ENCODE results near the gene FUT6. TPM values are rescaled to one million over a fixed set of nuclear protein-coding genes. Genes with fewer than 3 reads are reported as not detected.

FUT6 gene
- total and polyA plus RNA-seq, 4 donors = 0.67 to 2.6 (median 1.9) TPM; not detected in 1

GRCh38 chr19:5827891-5828660 is 11.4 kb downstream of the FUT6 start:
- Histone ChIP-seq H3K27ac (ENCODE audit: low read depth in 1 of 2, low read length in 1 of 2) (peak overlapping the region; percentile 85 to 89), H3K4me3 (peak overlapping the region; percentile 47), H3K36me3 (ENCODE audit: control insufficient read depth in 4 of 4, insufficient read depth in 4 of 4, low read length in 4 of 4) (no peaks in the 10 kb centered on the region), H3K4me1 (ENCODE audit: control insufficient read depth in 5 of 5, insufficient read depth in 5 of 5, low read length in 5 of 5) (peaks cover 0 to 16% (median 0%) of the 10 kb centered on the region in 5 donors), H3K9ac (ENCODE audit: insufficient read depth in 1 of 2, low read length in 2 of 2) (peak overlapping the region; percentile 37 to 93), H3K9me3 (ENCODE audit: control insufficient read depth in 4 of 4, insufficient read depth in 3 of 4, low read length in 3 of 4) (peaks cover 0 to 2% (median 0%) of the 10 kb centered on the region in 4 donors), H3K27me3 (ENCODE audit: control insufficient read depth in 3 of 3, insufficient read depth in 3 of 3, low read length in 2 of 3) (peaks cover 0 to 4% (median 0%) of the 10 kb centered on the region in 3 donors)
- peak; percentile 94 to 96 (median 96) for DNase-seq
- peak; percentile 83 for ATAC-seq (ENCODE audit: insufficient read depth, low FRiP score)
- no peak for TF ChIP-seq CTCF (IDR thresholded peaks at IDR 0.05; ENCODE audit: control extremely low read depth, extremely low read depth)
- WGBS, 2 donors = 1% methylated on average over 77 to 91 of the region's 91 CpGs

- Histone ChIP-seq H3K36me3 (ENCODE audit: control insufficient read depth in 4 of 4, insufficient read depth in 4 of 4, low read length in 4 of 4) (no peaks in the 10 kb centered on the region), H3K9ac (ENCODE audit: insufficient read depth in 1 of 2, low read length in 2 of 2) (no peak overlapping the region), H3K9me3 (ENCODE audit: control insufficient read depth in 4 of 4, insufficient read depth in 3 of 4, low read length in 3 of 4) (peaks cover 0 to 2% (median 0%) of the 10 kb centered on the region in 4 donors), H3K27me3 (ENCODE audit: control insufficient read depth in 3 of 3, insufficient read depth in 3 of 3, low read length in 2 of 3) (peaks cover 0 to 4% (median 0%) of the 10 kb centered on the region in 3 donors), H3K4me1 (ENCODE audit: control insufficient read depth in 5 of 5, insufficient read depth in 5 of 5, low read length in 5 of 5) (peaks cover 0 to 17% (median 0%) of the 10 kb centered on the region in 5 donors), H3K27ac (ENCODE audit: low read depth in 1 of 2, low read length in 1 of 2) (peak overlapping the region in 1 of 2 donors; percentile 89), H3K4me3 (peak overlapping the region; percentile 25)
- WGBS, 2 donors = 16 to 25% methylated on average over 26 to 37 of the region's 37 CpGs
- ATAC-seq (ENCODE audit: insufficient read depth, low FRiP score) (no peak), DNase-seq (no peak)
- no peak for TF ChIP-seq CTCF (IDR thresholded peaks at IDR 0.05; ENCODE audit: control extremely low read depth, extremely low read depth)
Measured at GRCh38 chr19:5827342-5827890, 12.1 kb downstream of the FUT6 start.

GRCh38 chr19:5826531-5827341 is 12.8 kb downstream of the FUT6 start:
- H3K9ac ChIP-seq (ENCODE audit: insufficient read depth in 1 of 2, low read length in 2 of 2) = no peak overlapping the region
- no peaks in the 10 kb centered on the region for H3K36me3 ChIP-seq (ENCODE audit: control insufficient read depth in 4 of 4, insufficient read depth in 4 of 4, low read length in 4 of 4)
- peaks cover 0 to 2% (median 0%) of the 10 kb centered on the region in 4 donors for H3K9me3 ChIP-seq (ENCODE audit: control insufficient read depth in 4 of 4, insufficient read depth in 3 of 4, low read length in 3 of 4)
- H3K27ac ChIP-seq (ENCODE audit: low read depth in 1 of 2, low read length in 1 of 2) = peak overlapping the region; percentile 39 to 89
- peaks cover 0 to 4% (median 0%) of the 10 kb centered on the region in 3 donors for H3K27me3 ChIP-seq (ENCODE audit: control insufficient read depth in 3 of 3, insufficient read depth in 3 of 3, low read length in 2 of 3)
- H3K4me1 ChIP-seq (ENCODE audit: control insufficient read depth in 5 of 5, insufficient read depth in 5 of 5, low read length in 5 of 5) = peaks cover 0 to 21% (median 0%) of the 10 kb centered on the region in 5 donors
- 15 to 19% methylated on average over 24 of the region's 24 CpGs for WGBS, 2 donors
- DNase-seq (peak; percentile 45 to 61 (median 53)), ATAC-seq (ENCODE audit: insufficient read depth, low FRiP score) (no peak)
- TF ChIP-seq CTCF (IDR thresholded peaks at IDR 0.05; ENCODE audit: control extremely low read depth, extremely low read depth) = no peak
- H3K4me3 ChIP-seq = no peak overlapping the region
